AG09309 (cell line): ENCODE data around the gene GMCL2.

Source experiments
- DNase-seq: peaks from one replicate; pipeline ENCODE4 v3.0.0-alpha.2; 2010; ENCODE audit warnings: low read depth
- H3K4me3 ChIP-seq: 2 replicates; pipeline ENCODE4 v1.5.1; 2011; ENCODE audit warnings: mild to moderate bottlenecking, low read depth, low read length, moderate library complexity; ENCODE audit not compliant: control insufficient read depth
- TF ChIP-seq, protein P1 (sequence below): IDR thresholded peaks from 2 replicates; pipeline ENCODE4 v1.5.1; 2011; ENCODE audit warnings: mild to moderate bottlenecking, low read depth, low read length, inconsistent platforms; ENCODE audit not compliant: insufficient read depth, control insufficient read depth; ENCODE audit errors: missing control alignments

Gene GMCL2

GRCh38 chr5:178221853-178222252, 34.7 kb upstream of the GMCL2 start:
- DNase-seq: no peak
- TF ChIP-seq, protein P1, sequence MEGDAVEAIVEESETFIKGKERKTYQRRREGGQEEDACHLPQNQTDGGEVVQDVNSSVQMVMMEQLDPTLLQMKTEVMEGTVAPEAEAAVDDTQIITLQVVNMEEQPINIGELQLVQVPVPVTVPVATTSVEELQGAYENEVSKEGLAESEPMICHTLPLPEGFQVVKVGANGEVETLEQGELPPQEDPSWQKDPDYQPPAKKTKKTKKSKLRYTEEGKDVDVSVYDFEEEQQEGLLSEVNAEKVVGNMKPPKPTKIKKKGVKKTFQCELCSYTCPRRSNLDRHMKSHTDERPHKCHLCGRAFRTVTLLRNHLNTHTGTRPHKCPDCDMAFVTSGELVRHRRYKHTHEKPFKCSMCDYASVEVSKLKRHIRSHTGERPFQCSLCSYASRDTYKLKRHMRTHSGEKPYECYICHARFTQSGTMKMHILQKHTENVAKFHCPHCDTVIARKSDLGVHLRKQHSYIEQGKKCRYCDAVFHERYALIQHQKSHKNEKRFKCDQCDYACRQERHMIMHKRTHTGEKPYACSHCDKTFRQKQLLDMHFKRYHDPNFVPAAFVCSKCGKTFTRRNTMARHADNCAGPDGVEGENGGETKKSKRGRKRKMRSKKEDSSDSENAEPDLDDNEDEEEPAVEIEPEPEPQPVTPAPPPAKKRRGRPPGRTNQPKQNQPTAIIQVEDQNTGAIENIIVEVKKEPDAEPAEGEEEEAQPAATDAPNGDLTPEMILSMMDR: no peak
- no peak overlapping the region for H3K4me3 ChIP-seq

- TF ChIP-seq, protein P1: no peak
- H3K4me3 ChIP-seq: no peak overlapping the region
- DNase-seq: no peak
Measured at GRCh38 chr5:178221282-178221681, 34.1 kb upstream of the GMCL2 start.

GRCh38 chr5:178218827-178219226, 31.7 kb upstream of the GMCL2 start:
- DNase-seq: no peak

DNA sequence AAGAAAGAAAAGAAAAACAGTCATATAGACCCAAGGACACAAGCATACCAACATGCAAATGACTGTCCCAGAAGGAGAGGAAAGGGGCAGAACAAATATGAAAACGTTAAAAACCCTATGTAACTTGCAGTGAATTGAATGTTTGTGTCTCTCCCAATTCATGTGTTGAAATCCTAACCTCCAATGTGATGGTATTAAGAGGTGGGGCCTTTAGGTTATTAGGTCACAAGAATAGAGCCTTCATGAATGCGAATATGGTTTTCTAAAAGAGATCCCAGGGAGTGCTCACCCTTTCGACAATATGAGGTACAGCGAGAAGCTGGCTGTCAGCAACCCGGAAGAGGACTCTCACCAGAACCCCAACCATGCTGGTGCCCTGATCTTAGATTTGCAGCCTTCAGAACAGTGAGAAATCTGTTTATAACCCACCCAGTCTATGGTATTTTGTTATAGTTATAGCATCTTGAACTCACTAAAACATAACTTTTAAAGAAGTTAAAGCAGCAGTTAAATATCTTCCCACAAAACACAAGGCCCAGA, 31.1 kb upstream of the GMCL2 start:
- H3K4me3 ChIP-seq: no peak overlapping the region
- DNase-seq: no peak
- TF ChIP-seq, protein P1: no peak

More at GRCh38 chr5:178218827-178219226, 31.7 kb upstream of the GMCL2 start:
- H3K4me3 ChIP-seq: no peak overlapping the region
- TF ChIP-seq, protein P1: no peak

- TF ChIP-seq, protein P1: no peak
- no peak overlapping the region for H3K4me3 ChIP-seq
- no peak for DNase-seq
Measured at GRCh38 chr5:178216779-178217178, 29.6 kb upstream of the GMCL2 start.

DNA sequence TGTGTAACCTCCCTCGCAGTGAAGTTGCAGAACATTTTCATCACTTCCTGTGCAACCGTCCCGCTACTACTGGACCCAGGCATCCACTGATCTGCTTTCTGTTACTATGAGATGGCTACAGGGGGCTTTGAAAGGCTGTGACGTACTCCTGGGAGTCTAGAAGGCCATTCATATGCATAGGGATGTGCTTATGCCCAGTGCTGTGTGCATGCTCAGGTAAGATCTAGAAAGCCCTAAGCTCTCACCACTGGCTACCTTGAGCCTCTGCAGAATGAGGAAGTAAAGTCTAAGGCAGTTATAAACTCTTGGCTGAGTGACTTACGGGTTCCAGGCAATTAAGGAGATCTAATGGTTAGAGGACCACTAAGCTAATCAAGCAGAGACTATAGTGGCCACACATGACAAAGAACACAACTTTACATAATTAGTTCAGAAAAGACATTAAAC, 28.9 kb upstream of the GMCL2 start:
- DNase-seq: no peak
- TF ChIP-seq, protein P1: no peak
- H3K4me3 ChIP-seq: no peak overlapping the region

DNA sequence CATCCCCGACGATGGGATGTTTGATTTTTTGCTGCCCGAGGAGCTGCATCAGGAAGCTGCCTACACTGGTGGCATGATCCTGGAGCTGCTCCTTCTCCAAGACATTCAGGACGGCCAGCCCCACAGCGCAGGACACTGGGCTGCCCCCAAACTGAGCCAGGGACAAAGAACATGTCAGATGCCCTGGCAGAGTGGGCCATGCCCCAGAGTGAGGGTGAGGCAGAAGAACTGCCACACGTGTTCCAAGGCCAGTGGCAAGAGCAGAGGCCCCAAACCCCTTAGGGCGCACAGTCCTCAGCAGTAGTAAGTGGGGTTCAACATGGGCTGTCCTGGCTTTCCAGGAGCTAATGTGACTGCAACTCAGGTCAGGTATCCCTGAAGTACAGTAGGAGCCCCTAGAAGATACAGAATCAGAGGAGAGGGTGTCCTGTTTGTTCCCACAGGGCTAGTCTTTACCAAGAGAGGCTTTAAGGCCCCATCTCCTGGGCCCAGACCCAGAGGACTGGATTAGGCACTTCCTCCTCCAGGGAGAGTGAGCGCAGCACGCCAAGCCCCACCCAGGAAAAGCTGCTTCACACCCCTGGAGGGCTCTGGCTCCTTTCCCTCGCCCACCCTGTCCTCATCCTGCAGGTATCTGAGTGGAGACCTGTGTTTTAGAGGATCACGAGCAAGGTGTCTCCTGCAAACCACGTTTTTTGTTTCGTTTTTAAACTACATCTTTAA, 28.3 kb upstream of the GMCL2 start:
- TF ChIP-seq, protein P1: no peak
- DNase-seq: no peak
- no peak overlapping the region for H3K4me3 ChIP-seq
